ENCODE results near the gene MAP3K13. TPM values are rescaled to one million over a fixed set of nuclear protein-coding genes. Genes with fewer than 3 reads are reported as not detected.
"Not testable (repeated sequence)": the region's sequence is repeated elsewhere in the genome, so short reads cannot be mapped to it uniquely, and the experiment has no call there.

MAP3K13 gene
- total and polyA plus RNA-seq, 10 of the 15 experiments (the other 5 are each of a cell fraction or from before 2014, with no cell fraction given) = 10.5 to 70.8 (median 26.8) TPM

DNA sequence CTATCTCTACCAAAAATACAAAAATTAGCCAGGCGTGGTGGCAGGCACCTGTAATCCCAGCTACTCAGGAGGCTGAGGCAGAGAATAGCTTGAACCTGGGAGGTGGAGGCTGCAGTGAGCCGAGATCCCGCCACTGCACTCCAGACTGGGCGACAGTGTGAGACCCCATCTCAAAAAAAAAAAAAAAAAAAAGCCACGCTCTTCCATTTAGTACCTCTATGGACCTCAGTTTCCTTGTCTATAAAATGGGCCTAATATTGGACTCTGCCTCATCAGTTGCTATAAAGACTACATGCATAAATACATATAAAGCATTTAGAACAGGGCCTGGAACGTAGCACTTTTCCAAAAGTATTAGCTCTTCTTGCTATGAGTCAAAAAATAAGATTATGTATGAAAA, 112.0 kb downstream of the MAP3K13 start:
- H4K20me1 ChIP-seq (ENCODE audit: control insufficient read depth, insufficient read depth); H3K9me3 ChIP-seq (replicated peaks; ENCODE audit: control insufficient read depth, insufficient read depth, low read length); BruUV-seq (replicated peaks); H3K27ac ChIP-seq (ENCODE audit: control insufficient read depth, insufficient read depth); intact Hi-C loops (cut with micrococcal nuclease; ENCODE audit: unreplicated experiment); H3K4me1 ChIP-seq (ENCODE audit: control insufficient read depth, insufficient read depth, low read length); POLR2A ChIA-PET; ATAC-seq; RAD21 ChIA-PET (ENCODE audit: unreplicated experiment); in situ Hi-C loops (cut with MboI); SMC1A ChIA-PET (ENCODE audit: uncharacterized antibody, unreplicated experiment); H3K4me3 ChIP-seq; H2AFZ ChIP-seq (ENCODE audit: control insufficient read depth, low read depth, low read length); H3K9ac ChIP-seq (ENCODE audit: control insufficient read depth, insufficient read depth, low read length); FAIRE-seq; CTCF ChIA-PET; H3K4me2 ChIP-seq (ENCODE audit: control insufficient read depth, insufficient read depth); H3K79me2 ChIP-seq (ENCODE audit: control insufficient read depth, insufficient read depth, low read length); H3K27me3 ChIP-seq (replicated peaks in 1 of 2; ENCODE audit: control insufficient read depth in 2 of 2, insufficient read depth in 2 of 2, low read length in 1 of 2); DNase-seq (ENCODE audit: low read depth, low spot score): not testable (repeated sequence)
- WGBS (ENCODE audit: insufficient coverage, insufficient replicate concordance, low lambda C conversion rate, missing lambda C conversion rate) = 95% methylated on average over 6 of the region's 6 CpGs
- peaks cover 4 to 14% of the 10 kb centered on the region in 2 experiments; a peak in 3 of 4 replicates for H3K36me3 ChIP-seq (ENCODE audit: control insufficient read depth in 2 of 2, insufficient read depth in 2 of 2, low read length in 1 of 2)

DNA sequence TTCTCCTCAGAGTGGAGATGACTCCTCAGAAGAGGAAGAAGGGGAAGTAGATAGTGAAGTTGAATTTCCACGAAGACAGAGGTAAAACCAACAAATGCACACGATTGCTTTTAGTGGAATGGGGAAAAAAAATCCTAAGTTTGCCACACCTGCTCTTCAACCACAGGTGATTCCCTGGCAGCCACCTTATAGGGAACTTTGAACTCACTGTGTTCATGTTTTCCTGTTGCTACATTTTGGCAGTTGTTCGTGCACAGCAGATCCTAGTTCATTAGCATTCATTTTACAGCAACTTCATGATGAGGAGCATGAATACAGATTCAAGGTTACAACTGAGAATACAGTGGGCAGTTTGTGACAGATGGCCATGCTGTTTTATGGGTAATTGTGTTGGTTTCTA, 114.4 kb downstream of the MAP3K13 start:
- in situ Hi-C loops (cut with MboI) = no loop called here
- H3K27ac ChIP-seq (ENCODE audit: control insufficient read depth, insufficient read depth) = no peak overlapping the region
- DNase-seq (ENCODE audit: low read depth, low spot score) = no peak
- no peak for ATAC-seq
- POLR2A ChIA-PET = no interaction called here
- no peaks in the 10 kb centered on the region for H3K79me2 ChIP-seq (ENCODE audit: control insufficient read depth, insufficient read depth, low read length)
- no peak overlapping the region for H3K4me3 ChIP-seq
- SMC1A ChIA-PET (ENCODE audit: uncharacterized antibody, unreplicated experiment) = interaction anchor here (1.0 kb wide), 1 partner anchor 16 kb away, joined by 3 read pairs; no protein-coding TSS in a partner anchor
- H3K9me3 ChIP-seq (replicated peaks; ENCODE audit: control insufficient read depth, insufficient read depth, low read length) = peaks cover 3% of the 10 kb centered on the region; the same call in 2 of the 3 replicates
- H2AFZ ChIP-seq (ENCODE audit: control insufficient read depth, low read depth, low read length) = no peak overlapping the region
- no peak overlapping the region for H3K9ac ChIP-seq (ENCODE audit: control insufficient read depth, insufficient read depth, low read length)
- intact Hi-C loops (cut with micrococcal nuclease; ENCODE audit: unreplicated experiment) = no loop called here
- FAIRE-seq = no peak
- no peaks in the 10 kb centered on the region for H4K20me1 ChIP-seq (ENCODE audit: control insufficient read depth, insufficient read depth)
- no peak for TF ChIP-seq HCFC1 (IDR thresholded peaks at IDR 0.05; ENCODE audit: low read length)
- TF ChIP-seq USF2 (IDR thresholded peaks at IDR 0.05; ENCODE audit: borderline replicate concordance, low read depth, low read length) = no peak
- TF ChIP-seq MEF2A (IDR thresholded peaks at IDR 0.05; ENCODE audit: insufficient read depth, low read depth, low read length) = no peak
- no peak for TF ChIP-seq ATF3 (IDR thresholded peaks at IDR 0.05; ENCODE audit: borderline replicate concordance, extremely low read depth, low read depth, low read length)
- TF ChIP-seq ETV6 (conservative IDR thresholded peaks at IDR 0.05 in 1 of 2, IDR thresholded peaks at IDR 0.05 in 1 of 2; ENCODE audit: borderline replicate concordance in 1 of 2, low read depth in 1 of 2) = no peak
- no peak for TF ChIP-seq NFIC (IDR thresholded peaks at IDR 0.05; ENCODE audit: low read depth, low read length)
- TF ChIP-seq YBX1 (IDR thresholded peaks at IDR 0.05) = no peak
- TF ChIP-seq DPF2 (IDR thresholded peaks at IDR 0.05) = no peak
- peaks cover 4 to 14% of the 10 kb centered on the region in 2 experiments; a peak in 3 of 4 replicates for H3K36me3 ChIP-seq (ENCODE audit: control insufficient read depth in 2 of 2, insufficient read depth in 2 of 2, low read length in 1 of 2)
- no peak overlapping the region for H3K4me2 ChIP-seq (ENCODE audit: control insufficient read depth, insufficient read depth)
- H3K4me1 ChIP-seq (ENCODE audit: control insufficient read depth, insufficient read depth, low read length) = no peaks in the 10 kb centered on the region
- 66% methylated on average over 3 of the region's 3 CpGs for WGBS (ENCODE audit: insufficient coverage, insufficient replicate concordance, low lambda C conversion rate, missing lambda C conversion rate)
- no peaks in the 10 kb centered on the region for H3K27me3 ChIP-seq (replicated peaks in 1 of 2; ENCODE audit: control insufficient read depth in 2 of 2, insufficient read depth in 2 of 2, low read length in 1 of 2)
- RAD21 ChIA-PET (ENCODE audit: unreplicated experiment) = no interaction called here
- BruUV-seq (replicated peaks) = no TSS peak
- CTCF ChIA-PET = interaction anchor here (0.5 to 2.3 kb wide), 2 partner anchors 19 to 82 kb away, joined by 3 to 6 read pairs; no protein-coding TSS in a partner anchor

Data from GM12878 (cell line).